Measurements from ENCODE around the gene FDXACB1.
A peak's percentile ranks its signal among the peaks of the same experiment; 100 is the strongest.

FDXACB1 gene

GRCh38 chr11:111878849-111879636 lies at the start of gene FDXACB1, which contains the start of gene CFAP68:
TSS of gene FDXACB1 (minus strand) at chr11:111879165. CDS start at chr11:111879132, 33 bp downstream.
TSS of gene CFAP68 (plus strand) at chr11:111879541. CDS start at chr11:111879561, 20 bp downstream.
- peak; percentile 87 for DNase-seq

- DNase-seq = peak; percentile 92
Observed at GRCh38 chr11:111926505-111927391, 47.8 kb upstream of the FDXACB1 start.

GRCh38 chr11:111925953-111926352 lies 47.0 kb upstream of the FDXACB1 start:
- DNase-seq = no peak

- DNase-seq = no peak
Observed at GRCh38 chr11:111923951-111924350, 45.0 kb upstream of the FDXACB1 start.

GRCh38 chr11:111923351-111923788 lies 44.4 kb upstream of the FDXACB1 start:
- no peak for DNase-seq

- no peak for DNase-seq
Observed at GRCh38 chr11:111922803-111923202, 43.8 kb upstream of the FDXACB1 start.

- no peak for DNase-seq
Observed at GRCh38 chr11:111921541-111922230, 42.7 kb upstream of the FDXACB1 start.

- no peak for DNase-seq
Observed at GRCh38 chr11:111920908-111921307, 41.9 kb upstream of the FDXACB1 start.

- no peak for DNase-seq
Observed at GRCh38 chr11:111918390-111919256, 39.7 kb upstream of the FDXACB1 start, which contains the start of gene C11orf52. TSS of gene C11orf52 (plus strand) at chr11:111918913. CDS start at chr11:111918973, 60 bp downstream.

GRCh38 chr11:111917788-111918187 lies 38.8 kb upstream of the FDXACB1 start:
- no peak for DNase-seq

- no peak for DNase-seq
Observed at GRCh38 chr11:111917312-111917711, 38.3 kb upstream of the FDXACB1 start.

- DNase-seq = no peak
Observed at GRCh38 chr11:111916768-111917167, 37.8 kb upstream of the FDXACB1 start.

GRCh38 chr11:111913997-111914396 lies 35.0 kb upstream of the FDXACB1 start:
- DNase-seq = no peak

- no peak for DNase-seq
Observed at GRCh38 chr11:111913031-111913861, 34.3 kb upstream of the FDXACB1 start.

GRCh38 chr11:111912535-111912934 lies 33.6 kb upstream of the FDXACB1 start, which contains the start of gene HSPB2:
TSS of gene HSPB2 (plus strand) at chr11:111912734. CDS start at chr11:111912830, 96 bp downstream.
- DNase-seq = no peak

GRCh38 chr11:111911563-111912401 lies 32.8 kb upstream of the FDXACB1 start, which contains the start of gene CRYAB:
TSS of gene CRYAB (minus strand) at chr11:111911770. CDS start at chr11:111911724, 46 bp downstream.
- DNase-seq = no peak

- no peak for DNase-seq
Observed at GRCh38 chr11:111910676-111911562, 32.0 kb upstream of the FDXACB1 start.

- DNase-seq = no peak
Observed at GRCh38 chr11:111909378-111909777, 30.4 kb upstream of the FDXACB1 start.
